ENCODE data around the gene KCNQ1.

The KCNQ1 gene

GRCh38 chr11:2685566-2686359, 241.0 kb downstream of the KCNQ1 start:
- DNase-seq (ENCODE audit: low read depth in 2 of 2): no peak

- no peak for DNase-seq (ENCODE audit: low read depth in 2 of 2)
These were observed 241.8 kb downstream of the KCNQ1 start for GRCh38 chr11:2686360-2687222.

GRCh38 chr11:2687223-2687530, 242.4 kb downstream of the KCNQ1 start:
- no peak for DNase-seq (ENCODE audit: low read depth in 2 of 2)

- DNase-seq (ENCODE audit: low read depth in 2 of 2): no peak
These were observed 243.0 kb downstream of the KCNQ1 start for GRCh38 chr11:2687782-2688191.

GRCh38 chr11:2688381-2689231, 243.8 kb downstream of the KCNQ1 start:
- DNase-seq (ENCODE audit: low read depth in 2 of 2): no peak

- no peak for DNase-seq (ENCODE audit: low read depth in 2 of 2)
These were observed 245.1 kb downstream of the KCNQ1 start for GRCh38 chr11:2689651-2690575.

GRCh38 chr11:2690596-2691354, 246.0 kb downstream of the KCNQ1 start:
- no peak for DNase-seq (ENCODE audit: low read depth in 2 of 2)

- no peak for DNase-seq (ENCODE audit: low read depth in 2 of 2)
These were observed 246.6 kb downstream of the KCNQ1 start for GRCh38 chr11:2691355-2691761.

GRCh38 chr11:2691991-2692875, 247.4 kb downstream of the KCNQ1 start:
- DNase-seq (ENCODE audit: low read depth in 2 of 2): no peak

GRCh38 chr11:2693271-2694261, 248.8 kb downstream of the KCNQ1 start:
- DNase-seq (ENCODE audit: low read depth in 2 of 2): no peak

- no peak for DNase-seq (ENCODE audit: low read depth in 2 of 2)
These were observed 249.7 kb downstream of the KCNQ1 start for GRCh38 chr11:2694495-2694894.

- DNase-seq (ENCODE audit: low read depth in 2 of 2): no peak
These were observed 250.5 kb downstream of the KCNQ1 start for GRCh38 chr11:2694995-2695939.

GRCh38 chr11:2696455-2696854, 251.6 kb downstream of the KCNQ1 start:
- no peak for DNase-seq (ENCODE audit: low read depth in 2 of 2)

GRCh38 chr11:2697866-2698265, 253.1 kb downstream of the KCNQ1 start:
- DNase-seq (ENCODE audit: low read depth in 2 of 2): no peak

GRCh38 chr11:2698386-2699184, 253.8 kb downstream of the KCNQ1 start:
- DNase-seq (ENCODE audit: low read depth in 2 of 2): no peak

- DNase-seq (ENCODE audit: low read depth in 2 of 2): no peak
These were observed 254.3 kb downstream of the KCNQ1 start for GRCh38 chr11:2699185-2699530.
